HG03521 (cell line): ENCODE results near the gene CDCA5.

ENCODE experiments used
- ATAC-seq: cut with Tn5 transposase; IDR thresholded peaks from one replicate; pipeline ENCODE4 v1.9.1; 2021; ENCODE audit warnings: mild to moderate bottlenecking, moderate library complexity; ENCODE audit not compliant: unreplicated experiment

CDCA5 gene

DNA sequence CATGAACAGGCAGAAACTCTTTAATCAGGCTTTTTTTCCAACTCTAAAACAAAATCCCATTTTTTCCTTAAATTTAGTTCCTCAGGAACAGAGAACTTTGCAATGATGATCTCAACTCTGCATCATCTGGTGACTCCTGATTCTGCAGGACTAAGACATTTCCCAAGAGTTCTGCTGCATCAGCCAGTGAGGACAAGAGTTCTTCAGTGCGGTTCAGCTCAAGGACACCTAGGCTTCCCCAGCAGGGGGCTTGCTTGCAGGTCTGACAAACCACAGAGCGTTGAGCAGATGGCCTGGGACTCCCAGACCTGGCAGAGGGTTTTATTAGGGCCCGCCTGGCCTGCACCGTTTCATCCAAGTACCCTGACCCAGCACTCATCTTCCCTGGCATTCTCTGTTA lies 6.4 kb downstream of the CDCA5 start:
- no peak for ATAC-seq

DNA sequence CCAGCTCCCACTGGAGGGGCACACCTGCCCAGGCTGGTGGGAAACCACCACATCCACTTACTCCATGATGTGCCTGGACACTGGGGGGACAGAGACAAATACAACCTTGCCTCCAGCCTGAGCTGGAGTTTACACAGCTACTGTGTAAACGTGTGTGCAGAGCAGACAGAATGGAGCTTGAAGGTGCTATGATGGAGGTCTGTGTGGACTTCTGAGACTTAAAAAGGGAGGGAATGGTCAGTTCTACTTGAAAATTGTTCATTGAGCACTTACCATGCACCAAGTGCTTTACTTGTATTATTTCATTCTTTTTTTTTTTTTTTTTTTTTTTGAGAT lies 11.2 kb downstream of the CDCA5 start:
- no peak for ATAC-seq

DNA sequence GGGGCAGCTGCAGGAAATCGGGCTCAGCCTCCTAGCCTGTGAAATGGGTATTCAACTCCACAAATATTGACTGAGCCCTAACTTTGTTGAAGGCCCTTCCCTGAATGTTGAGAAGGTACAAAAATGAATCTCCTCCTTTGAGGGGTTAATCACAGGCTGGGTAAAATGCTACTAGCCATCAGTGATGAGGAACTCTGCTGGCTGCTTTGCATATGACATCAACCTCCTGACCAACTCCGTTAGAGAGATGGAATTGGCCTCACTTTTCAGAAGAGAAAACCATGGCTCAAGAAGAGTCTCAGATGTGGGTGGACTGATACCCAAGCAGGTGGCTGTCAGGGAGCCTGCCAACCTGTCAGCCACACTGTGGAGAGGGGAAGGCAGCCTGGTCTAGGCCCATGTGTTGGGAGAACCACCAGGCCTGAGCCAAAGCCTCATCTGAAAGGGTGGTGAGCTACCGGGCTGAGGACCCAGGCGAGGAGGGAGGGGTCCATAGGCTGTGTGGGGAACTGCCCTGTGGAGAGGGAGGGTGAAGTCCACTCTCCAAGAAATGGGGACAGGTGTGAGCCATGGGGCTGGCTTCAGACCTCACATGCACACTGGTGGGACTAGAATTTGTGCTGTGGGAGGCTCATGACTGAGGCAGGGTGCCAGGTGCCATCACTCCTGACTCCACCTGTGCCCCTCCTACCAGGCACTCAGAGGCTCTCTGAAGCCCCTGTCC lies 11.8 kb downstream of the CDCA5 start:
- ATAC-seq: no peak

DNA sequence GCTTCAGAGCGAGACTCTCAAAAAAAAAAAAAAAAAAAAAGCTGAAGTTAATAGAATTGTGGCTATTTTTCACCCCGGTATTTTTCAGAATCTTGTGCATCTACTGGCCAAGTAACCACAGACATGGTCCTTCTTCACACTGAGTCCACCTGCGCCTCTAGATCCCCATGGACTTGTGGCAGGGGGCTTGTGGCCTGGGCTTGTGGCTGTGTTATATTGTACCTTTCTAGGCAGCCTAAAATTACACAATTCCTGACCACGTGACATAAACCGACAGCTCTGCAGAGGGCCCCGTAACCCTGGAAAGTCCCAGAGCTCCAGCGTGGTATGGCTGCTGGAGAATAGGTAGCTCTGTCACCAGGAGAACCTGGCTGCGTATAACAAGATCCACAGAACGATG lies 14.6 kb downstream of the CDCA5 start:
- no peak for ATAC-seq

DNA sequence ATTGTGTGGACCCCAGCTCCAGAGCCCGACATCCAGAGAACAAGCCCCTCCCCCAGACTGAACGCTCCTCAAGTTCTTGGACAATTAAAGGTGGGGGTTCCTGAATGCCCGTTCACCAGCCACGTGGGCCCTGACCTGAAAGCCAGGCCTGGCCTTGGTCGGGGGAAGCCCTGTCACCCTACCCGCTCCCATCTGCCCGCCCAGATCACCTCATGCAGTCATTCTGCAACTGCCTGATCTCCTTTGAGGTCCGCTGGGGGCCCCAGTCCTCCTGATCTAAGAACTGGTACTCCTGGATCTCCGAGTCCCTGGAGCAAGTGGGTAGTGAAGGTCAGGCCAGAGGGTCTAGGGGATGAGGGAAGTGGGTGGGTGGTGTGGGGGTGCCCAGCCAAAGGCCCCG lies 16.4 kb downstream of the CDCA5 start:
- ATAC-seq: no peak

DNA sequence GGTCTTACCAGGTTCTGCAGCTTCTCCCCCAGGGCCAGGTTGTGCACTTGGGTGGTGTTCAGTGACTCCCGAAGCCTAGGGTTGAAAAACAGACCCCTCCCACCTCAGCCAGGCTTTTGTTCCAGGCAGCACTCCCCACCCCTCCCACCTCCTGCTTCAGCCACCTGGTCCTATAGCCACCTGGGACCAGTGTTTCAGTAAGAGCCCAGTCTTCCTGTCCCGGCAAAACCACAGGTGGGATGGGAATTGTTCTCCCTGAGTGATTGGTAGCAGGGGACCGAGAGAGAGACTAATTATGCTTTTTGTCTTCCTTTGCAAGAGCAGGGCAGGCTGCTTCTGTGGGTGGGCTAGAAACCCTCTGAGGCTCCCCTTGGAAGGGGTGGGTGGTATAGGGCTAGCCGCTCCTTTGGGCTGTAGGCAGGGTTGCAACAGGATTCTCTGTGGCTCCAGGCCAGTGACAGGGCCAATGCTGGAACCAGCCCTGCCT lies 17.0 kb downstream of the CDCA5 start:
- no peak for ATAC-seq

DNA sequence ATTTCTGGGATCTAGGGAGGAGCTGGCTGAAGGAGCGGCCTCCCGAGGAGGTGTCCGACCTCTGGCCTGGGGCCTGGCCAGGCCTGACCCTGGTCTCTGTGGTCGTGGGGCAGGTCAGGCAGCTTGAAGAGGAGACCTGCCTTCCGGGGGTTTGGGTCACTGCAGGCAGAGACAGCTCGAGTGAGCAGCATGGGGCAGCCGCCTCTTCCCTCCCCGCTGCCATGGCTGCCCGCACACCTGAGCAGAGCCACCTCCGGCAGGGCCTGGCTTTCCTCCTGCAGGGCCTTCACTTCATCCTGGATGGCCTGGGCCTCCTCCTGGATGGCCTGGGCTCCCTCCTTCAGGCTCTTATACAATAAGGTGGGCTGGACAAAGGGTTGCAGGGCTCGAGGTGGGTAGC lies 17.5 kb downstream of the CDCA5 start:
- ATAC-seq: no peak

DNA sequence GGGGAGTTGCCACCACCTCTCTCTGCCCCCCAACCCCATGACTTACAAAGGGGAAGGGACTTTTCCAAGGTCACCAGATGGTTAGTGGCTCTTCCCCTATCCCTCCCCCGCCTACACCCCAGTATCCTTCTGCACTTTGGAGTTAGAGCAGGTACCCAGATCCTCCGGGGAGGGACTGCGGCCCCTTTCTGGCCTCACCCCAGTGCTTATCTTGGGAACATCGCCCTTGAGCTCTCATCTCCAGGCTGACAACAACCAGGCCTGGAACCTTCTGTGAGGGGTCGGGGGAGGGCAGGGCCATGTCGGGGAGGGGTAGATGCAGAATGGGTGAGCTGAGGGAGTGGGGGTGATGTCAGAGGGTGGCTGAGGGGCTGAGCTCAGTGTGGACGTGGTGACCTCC lies 18.0 kb downstream of the CDCA5 start:
- ATAC-seq: no peak

DNA sequence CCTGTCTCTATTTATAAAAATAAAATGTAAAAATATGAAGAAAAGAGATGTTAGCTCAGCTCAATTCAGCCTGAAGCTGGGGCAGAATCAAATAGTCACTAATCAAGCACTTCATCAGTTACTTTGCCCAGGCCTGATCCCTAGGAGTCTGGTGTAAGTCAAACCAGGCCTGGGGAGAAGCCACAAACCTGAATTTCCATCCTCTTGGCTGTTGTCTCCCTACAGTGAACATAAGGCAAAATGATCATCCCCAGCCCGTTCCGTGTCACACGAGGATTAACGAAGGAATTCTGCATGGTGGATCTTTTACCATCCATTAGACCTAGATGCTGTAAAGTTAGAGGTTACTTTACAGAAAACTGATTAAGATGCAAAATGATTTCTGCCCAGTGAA lies 19.0 kb downstream of the CDCA5 start:
- no peak for ATAC-seq

DNA sequence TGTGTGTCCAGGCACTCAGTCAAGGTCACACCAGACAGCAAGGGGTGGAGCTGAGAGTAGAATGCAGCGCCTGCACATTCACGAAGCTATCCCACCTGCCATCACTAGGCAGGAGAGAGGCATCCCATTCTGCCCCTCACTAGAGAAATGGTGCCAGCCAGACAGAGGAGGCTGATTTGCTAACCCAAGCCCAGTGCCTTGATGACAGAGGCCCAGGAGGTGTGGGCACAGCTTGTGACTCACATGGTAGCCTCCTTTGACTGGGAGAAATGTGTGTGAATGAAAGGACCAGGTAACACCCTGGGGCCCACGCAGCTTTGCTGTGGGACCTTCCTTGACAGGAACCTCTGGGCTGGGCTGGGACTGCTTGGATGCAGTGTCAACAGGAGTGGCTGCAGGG lies 20.3 kb downstream of the CDCA5 start:
- ATAC-seq: no peak

DNA sequence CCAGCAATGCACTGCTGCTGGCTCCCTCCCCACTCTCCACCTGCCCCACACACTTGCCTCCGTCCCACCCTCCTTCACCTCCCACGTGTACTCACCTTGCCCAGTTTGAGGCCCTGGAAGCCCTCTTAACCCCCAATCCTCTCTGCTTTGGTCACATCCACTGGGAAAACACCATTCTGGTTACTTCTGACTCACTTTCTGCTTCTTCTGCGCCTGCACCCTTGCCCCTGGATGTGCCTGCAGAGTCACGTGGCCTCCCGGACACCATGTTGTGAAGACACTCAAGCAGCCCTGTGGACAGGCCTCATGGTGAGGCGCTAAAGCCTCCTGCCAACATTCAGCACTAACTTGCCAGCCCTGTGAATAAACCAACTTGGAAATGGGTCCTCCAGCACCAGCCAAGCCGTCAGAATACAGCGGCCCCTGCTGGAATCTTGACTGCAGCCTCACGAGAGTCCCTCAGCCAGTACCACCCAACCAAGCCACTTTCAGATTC lies 22.9 kb downstream of the CDCA5 start:
- ATAC-seq: no peak

DNA sequence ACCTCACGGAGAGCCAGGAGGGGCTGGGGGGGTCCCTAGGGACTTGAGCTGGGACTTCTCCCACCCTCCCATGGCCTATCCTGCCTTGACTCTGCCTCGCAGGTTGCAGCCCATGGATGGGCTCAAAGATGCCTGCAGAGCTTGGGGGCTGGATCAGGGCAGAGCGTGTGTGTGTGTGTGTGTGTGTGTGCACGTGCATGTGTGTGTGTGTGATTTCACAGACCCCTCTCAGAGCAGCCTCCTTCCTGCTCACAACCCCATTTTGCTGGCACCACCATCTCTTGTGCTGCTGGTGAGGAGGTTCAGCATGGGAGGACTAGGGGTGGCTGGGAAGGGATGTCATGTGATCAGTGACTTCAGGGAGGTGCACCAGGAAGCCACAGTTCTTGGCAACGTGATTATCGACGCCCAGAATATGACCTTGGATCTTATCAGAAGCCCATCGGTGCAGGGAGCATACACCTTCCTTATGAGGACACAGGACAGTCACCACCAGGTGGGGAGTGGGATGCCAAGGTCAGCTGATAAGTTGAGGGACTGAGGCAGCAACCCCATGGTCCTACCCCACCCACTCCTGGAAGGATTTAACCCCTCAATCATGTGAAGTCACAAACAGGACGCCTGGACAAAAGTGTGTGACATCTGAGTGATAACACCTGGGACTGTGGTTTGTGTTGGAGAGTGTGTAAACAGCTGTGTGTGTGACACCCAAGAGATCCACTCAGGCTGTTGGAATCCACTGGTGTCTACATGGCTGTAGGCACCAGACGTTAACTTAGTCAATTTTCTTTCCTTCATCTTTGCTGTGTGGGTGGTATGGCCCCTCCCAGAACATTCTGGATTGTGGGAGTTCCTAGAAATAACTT lies 23.6 kb downstream of the CDCA5 start:
- no peak for ATAC-seq

DNA sequence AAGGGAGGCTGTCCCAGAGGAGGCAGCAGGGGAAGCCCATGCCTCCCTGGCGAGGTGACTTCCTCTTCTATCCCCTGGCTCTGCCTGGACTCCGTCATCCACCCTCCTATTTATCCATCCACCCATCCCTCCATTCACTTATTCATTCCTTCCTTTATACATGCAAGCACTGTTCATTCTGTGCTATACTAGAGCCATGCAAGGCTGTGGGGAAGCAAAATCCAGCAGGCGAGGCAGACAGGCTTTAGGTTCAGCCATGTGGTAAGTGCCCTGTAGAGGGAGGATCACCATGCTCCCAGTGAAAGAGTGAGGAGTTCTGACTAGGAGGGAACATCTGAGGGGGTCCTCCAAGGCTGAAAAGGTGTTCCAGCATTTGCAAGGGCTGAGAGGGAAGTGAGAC lies 24.3 kb downstream of the CDCA5 start:
- no peak for ATAC-seq

DNA sequence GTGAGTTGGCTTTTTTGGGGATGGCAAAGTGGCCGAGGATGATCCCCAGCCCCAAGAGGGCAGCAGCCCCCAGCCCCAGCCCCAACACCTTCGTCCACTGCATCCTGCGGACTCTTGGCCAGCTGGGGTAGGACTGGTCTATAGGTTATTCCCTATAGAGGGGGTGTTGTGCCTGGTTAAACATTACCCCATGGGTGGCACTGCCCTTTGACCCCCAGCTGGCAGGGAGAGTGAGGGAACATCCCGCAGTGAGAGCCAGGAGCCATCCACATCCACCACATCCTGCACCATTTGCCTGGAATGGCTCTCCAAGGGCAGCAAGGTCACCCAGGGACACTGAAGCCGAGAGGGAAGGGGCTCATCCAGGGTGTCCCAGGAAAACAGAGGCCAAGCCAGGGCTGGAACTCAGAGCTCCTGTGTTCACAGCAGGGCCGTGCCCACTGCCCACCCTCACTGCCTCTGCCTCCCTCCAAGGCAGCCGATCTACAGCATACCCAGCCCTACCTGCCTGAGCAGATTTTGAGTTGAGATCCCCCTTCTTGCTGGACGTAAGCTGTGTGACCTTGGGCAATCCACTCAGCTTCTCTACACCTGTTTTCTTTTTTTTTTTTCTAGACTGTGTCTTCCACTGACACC lies 25.3 kb downstream of the CDCA5 start, which contains the start of gene NAALADL1:
Gene NAALADL1, minus strand, starts transcription at position 135 of the 636 bp plus-strand sequence. Its CDS starts 32 bp downstream, at position 103.
- ATAC-seq: no peak

DNA sequence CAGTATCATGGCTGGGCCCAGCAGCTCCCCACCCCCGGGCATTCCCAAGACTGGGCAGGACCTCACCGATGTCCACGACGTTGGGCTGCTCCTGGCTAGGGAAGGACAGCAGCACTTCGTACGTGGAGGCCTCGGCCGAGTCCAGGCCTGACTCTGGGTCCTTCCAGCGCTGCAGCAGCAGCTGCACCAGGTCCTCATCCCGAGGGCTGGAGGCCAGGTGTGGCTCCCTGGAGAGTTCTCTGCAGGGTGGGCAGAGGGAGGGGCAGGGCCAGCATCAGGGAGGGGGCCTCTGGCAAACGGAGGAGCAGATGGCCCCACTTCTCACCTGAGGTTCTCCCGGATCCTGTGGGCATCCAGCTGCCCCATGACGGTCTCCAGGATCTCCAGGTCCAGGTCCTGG lies 25.8 kb downstream of the CDCA5 start:
- no peak for ATAC-seq

DNA sequence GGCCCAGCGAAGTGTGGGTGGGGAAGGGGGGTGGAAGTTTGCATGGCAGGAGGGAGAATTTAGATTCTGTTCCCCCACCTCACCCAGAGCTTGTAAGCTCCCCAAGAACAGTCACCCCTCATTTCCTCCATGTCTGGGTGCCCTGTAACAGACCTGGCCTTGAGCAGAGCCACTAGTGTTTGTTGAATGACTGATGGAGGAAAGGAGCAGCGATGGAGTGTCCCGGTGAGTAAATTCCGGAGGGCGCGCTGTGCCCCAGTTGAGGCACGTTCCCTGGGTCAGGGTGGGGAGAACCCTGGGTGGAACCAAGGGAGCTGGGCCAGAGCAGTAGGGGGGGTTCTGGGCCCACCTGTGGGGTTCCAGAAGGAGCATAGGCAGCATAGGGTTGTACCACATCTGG lies 26.3 kb downstream of the CDCA5 start:
- no peak for ATAC-seq

DNA sequence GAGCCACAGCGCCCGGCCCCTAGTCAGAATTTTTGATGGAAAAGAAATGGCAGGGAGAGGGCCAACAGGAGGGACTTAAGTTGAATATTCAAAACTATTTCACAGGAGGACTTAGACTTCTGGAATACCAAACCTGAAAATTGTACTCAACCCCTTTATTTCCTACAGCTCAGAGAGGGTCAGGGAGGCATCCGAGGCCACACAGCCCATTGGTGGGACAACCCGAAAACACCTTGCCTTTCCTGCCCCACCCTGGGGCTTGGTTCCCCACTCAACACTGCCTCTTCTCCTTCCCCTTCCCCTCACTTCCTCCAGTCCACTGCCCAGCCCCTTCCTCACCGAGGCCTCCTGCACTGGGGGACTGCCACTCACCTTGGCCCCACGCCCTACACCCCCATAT lies 26.8 kb downstream of the CDCA5 start:
- no peak for ATAC-seq

DNA sequence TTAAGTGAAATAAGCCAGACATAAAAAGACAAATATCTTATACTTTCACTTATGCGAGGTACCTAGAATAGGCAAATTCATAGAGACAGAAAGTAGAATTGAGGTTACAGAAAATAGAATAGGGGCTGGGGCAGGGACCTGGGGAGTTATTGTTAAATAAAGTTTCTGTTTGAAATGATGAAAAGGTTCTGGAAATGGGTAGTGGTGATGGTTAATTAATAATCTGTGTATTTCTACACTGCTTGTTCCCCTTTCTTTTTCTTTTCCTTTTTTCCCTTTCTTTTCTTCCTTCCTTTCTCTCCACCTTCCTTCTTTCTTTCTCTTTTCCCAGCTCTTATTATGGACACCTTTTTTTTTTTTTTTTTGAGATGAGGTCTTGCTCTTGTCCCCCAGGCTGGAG lies 28.3 kb downstream of the CDCA5 start:
- no peak for ATAC-seq

DNA sequence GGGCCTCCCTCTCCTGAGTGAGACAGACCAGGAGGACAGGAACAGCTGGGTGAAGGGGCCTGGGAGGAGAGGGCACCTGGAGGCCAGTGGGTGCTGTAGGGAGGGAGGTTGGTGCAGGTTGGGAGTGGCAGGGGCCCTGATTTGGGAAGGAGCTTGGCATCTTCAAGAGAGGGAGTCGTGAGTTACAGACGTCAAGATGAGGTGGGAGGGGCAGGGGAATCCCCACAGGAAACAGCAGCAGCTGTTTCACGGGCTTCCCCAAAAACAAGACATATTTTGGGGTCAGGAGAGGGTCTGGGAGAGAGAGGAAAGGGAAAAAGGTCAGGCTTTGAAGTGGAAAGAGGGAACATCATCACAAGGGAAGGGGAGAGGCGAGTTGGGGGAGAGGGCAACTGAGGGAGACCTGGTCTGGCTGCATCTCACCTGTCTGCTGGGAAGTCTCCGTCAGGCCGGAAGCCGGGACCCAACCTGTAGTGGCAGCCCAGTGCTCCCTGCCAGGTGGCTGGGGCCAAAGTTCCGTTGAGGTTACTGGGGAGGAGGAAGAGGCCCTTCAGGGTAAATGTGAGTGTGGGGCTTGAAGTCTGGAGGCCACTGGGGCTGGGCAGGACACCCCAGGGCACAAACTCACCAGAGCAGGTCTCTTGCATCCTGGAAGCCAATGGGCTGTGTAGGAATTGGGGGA lies 29.9 kb downstream of the CDCA5 start:
- no peak for ATAC-seq

DNA sequence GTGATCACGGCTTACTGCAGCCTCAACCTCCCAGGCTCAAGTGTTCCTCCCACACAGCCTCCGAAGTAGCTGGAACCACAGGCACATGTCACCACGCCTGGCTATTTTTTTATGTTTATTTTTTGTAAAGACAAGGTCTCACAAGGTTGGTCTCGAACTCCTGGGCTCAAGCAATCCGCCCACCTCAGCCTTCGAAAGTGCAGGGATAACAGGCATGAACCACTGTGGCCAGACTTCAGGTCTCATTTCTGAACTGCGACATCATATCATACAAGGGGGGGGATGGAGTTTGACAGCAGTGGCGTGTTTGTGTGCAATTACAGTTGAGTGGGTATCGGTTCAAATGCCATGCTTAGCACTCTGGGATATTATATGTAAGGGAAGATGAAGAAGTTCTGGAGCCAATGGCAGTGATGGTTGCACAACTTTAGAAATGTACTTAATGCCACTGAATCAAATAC lies 32.4 kb downstream of the CDCA5 start:
- ATAC-seq: no peak
